PFSK-1 (cell line): ENCODE data around the gene KRTAP6-2.

Experiments used
- FOXP2 ChIP-seq: optimal IDR thresholded peaks from 2 replicates; pipeline ENCODE3; 2011; ENCODE audit warnings: borderline replicate concordance, control low read depth, inconsistent platforms; ENCODE audit not compliant: insufficient read depth; ENCODE audit errors: extremely low read length, extremely low read depth
- POLR2AphosphoS5 ChIP-seq: IDR thresholded peaks from 2 replicates; pipeline ENCODE4 v1.6.1; 2012; ENCODE audit warnings: low read depth, mild to moderate bottlenecking, control low read depth, low read length, moderate library complexity
- SIN3A ChIP-seq: IDR thresholded peaks from 2 replicates; pipeline ENCODE4 v1.6.1; 2012; ENCODE audit warnings: mild to moderate bottlenecking, low read length, moderate library complexity, borderline replicate concordance; ENCODE audit not compliant: insufficient read depth
- TAF1 ChIP-seq: IDR thresholded peaks from 2 replicates; pipeline ENCODE4 v1.6.1; 2012; ENCODE audit warnings: low read length, control low read depth, borderline replicate concordance; ENCODE audit not compliant: insufficient read depth
- TF ChIP-seq, protein P1 (sequence below), 2 experiments: IDR thresholded peaks; 2 replicates each; pipeline versions ENCODE4 v1.6.1 to v1.8.0; 2011 to 2012; ENCODE audit warnings: low read depth in 2 of 2, low read length in 2 of 2, control low read depth in 1 of 2, inconsistent platforms in 1 of 2, mild to moderate bottlenecking in 1 of 2, moderate library complexity in 1 of 2; ENCODE audit not compliant: insufficient read depth in 1 of 2

GRCh38 chr21:30552782-30553181, 45.9 kb downstream of the KRTAP6-2 start:
- TF ChIP-seq POLR2AphosphoS5 (no peak), TAF1 (no peak), SIN3A (no peak), FOXP2 (no peak)
- TF ChIP-seq, protein P1, sequence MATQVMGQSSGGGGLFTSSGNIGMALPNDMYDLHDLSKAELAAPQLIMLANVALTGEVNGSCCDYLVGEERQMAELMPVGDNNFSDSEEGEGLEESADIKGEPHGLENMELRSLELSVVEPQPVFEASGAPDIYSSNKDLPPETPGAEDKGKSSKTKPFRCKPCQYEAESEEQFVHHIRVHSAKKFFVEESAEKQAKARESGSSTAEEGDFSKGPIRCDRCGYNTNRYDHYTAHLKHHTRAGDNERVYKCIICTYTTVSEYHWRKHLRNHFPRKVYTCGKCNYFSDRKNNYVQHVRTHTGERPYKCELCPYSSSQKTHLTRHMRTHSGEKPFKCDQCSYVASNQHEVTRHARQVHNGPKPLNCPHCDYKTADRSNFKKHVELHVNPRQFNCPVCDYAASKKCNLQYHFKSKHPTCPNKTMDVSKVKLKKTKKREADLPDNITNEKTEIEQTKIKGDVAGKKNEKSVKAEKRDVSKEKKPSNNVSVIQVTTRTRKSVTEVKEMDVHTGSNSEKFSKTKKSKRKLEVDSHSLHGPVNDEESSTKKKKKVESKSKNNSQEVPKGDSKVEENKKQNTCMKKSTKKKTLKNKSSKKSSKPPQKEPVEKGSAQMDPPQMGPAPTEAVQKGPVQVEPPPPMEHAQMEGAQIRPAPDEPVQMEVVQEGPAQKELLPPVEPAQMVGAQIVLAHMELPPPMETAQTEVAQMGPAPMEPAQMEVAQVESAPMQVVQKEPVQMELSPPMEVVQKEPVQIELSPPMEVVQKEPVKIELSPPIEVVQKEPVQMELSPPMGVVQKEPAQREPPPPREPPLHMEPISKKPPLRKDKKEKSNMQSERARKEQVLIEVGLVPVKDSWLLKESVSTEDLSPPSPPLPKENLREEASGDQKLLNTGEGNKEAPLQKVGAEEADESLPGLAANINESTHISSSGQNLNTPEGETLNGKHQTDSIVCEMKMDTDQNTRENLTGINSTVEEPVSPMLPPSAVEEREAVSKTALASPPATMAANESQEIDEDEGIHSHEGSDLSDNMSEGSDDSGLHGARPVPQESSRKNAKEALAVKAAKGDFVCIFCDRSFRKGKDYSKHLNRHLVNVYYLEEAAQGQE (IDR thresholded peaks at IDR 0.05; ENCODE audit: insufficient read depth in 1 of 2, low read depth in 2 of 2, low read length in 2 of 2): no peak
